Measurements from ENCODE around the gene CLDN17. TPM values are rescaled to one million over a fixed set of nuclear protein-coding genes. Genes with fewer than 3 reads are reported as not detected.

CLDN17 gene
- total RNA-seq, result not detected

GRCh38 chr21:30166705-30167104, at the start of gene CLDN17:
Gene CLDN17, minus strand, starts transcription at chr21:30166805. Its CDS starts 188 bp downstream, at chr21:30166617.
- ATAC-seq (ENCODE audit: low FRiP score in 2 of 2) (no peak), DNase-seq (no peak)
- WGBS, 2 donors, result 69 to 77% methylated on average over 1 of the region's 1 CpG
- H3K4me3 ChIP-seq, result no peak within 1 kb of the TSS
- no peak within 1 kb of the TSS for H3K27ac ChIP-seq
- no peaks in the 10 kb centered on the region for H3K36me3 ChIP-seq
- H3K4me1 ChIP-seq, result no peaks in the 10 kb centered on the region
- no peaks in the 10 kb centered on the region for H3K9me3 ChIP-seq
- TF ChIP-seq EP300 (IDR thresholded peaks at IDR 0.05), result no peak
- TF ChIP-seq POLR2A (IDR thresholded peaks at IDR 0.05), result no peak
- TF ChIP-seq, protein P1, sequence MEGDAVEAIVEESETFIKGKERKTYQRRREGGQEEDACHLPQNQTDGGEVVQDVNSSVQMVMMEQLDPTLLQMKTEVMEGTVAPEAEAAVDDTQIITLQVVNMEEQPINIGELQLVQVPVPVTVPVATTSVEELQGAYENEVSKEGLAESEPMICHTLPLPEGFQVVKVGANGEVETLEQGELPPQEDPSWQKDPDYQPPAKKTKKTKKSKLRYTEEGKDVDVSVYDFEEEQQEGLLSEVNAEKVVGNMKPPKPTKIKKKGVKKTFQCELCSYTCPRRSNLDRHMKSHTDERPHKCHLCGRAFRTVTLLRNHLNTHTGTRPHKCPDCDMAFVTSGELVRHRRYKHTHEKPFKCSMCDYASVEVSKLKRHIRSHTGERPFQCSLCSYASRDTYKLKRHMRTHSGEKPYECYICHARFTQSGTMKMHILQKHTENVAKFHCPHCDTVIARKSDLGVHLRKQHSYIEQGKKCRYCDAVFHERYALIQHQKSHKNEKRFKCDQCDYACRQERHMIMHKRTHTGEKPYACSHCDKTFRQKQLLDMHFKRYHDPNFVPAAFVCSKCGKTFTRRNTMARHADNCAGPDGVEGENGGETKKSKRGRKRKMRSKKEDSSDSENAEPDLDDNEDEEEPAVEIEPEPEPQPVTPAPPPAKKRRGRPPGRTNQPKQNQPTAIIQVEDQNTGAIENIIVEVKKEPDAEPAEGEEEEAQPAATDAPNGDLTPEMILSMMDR (IDR thresholded peaks at IDR 0.05), result no peak
- no peak for TF ChIP-seq POLR2AphosphoS5 (IDR thresholded peaks at IDR 0.05)
- no peaks in the 10 kb centered on the region for H3K27me3 ChIP-seq

GRCh38 chr21:30216041-30216723, 49.6 kb upstream of the CLDN17 start, which contains the start of gene CLDN8:
Gene CLDN8, minus strand, starts transcription at chr21:30216097. Its CDS starts 172 bp downstream, at chr21:30215925.
- H3K9me3 ChIP-seq, result no peaks in the 10 kb centered on the region
- WGBS, 2 donors, result 61 to 62% methylated on average over 5 of the region's 5 CpGs
- no peak for ATAC-seq (ENCODE audit: low FRiP score in 2 of 2)
- no peaks in the 10 kb centered on the region for H3K27me3 ChIP-seq
- peak in 1 of 2 donors; percentile 25 for DNase-seq
- TF ChIP-seq, protein P1 (IDR thresholded peaks at IDR 0.05), result no peak
- TF ChIP-seq EP300 (IDR thresholded peaks at IDR 0.05) (no peak), POLR2AphosphoS5 (IDR thresholded peaks at IDR 0.05) (no peak), POLR2A (IDR thresholded peaks at IDR 0.05) (no peak)
- no peaks in the 10 kb centered on the region for H3K4me1 ChIP-seq
- H3K36me3 ChIP-seq, result no peaks in the 10 kb centered on the region
- no peak within 1 kb of the TSS for H3K4me3 ChIP-seq
- H3K27ac ChIP-seq, result no peak within 1 kb of the TSS

DNA sequence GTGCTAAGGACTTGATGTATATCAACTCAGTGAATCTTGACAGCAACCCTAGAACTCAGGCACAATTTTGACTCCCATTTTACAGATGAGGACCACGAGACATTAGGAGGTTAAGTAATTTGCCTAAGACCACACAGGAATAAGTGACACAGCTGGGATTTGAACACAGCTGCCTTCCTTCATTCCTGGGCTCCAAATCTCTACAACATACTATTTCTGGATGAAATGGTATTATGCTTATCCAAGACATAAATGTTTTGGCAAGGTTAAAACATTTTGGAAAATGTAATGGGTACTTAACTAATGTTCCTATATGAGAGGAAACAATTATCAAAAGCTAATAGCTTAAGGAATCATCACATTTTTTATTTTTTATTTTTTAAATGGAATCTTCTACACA, 44.5 kb upstream of the CLDN17 start:
- DNase-seq, result no peak
- WGBS, 2 donors, result 67 to 69% methylated on average over 1 of the region's 1 CpG
- Histone ChIP-seq H3K27me3 (no peaks in the 10 kb centered on the region), H3K27ac (no peak overlapping the region), H3K9me3 (no peaks in the 10 kb centered on the region), H3K4me3 (no peak overlapping the region), H3K4me1 (no peaks in the 10 kb centered on the region), H3K36me3 (no peaks in the 10 kb centered on the region)
- TF ChIP-seq EP300 (IDR thresholded peaks at IDR 0.05) (no peak), POLR2A (IDR thresholded peaks at IDR 0.05) (no peak), POLR2AphosphoS5 (IDR thresholded peaks at IDR 0.05) (no peak)
- TF ChIP-seq, protein P1 (IDR thresholded peaks at IDR 0.05), result no peak
- ATAC-seq (ENCODE audit: low FRiP score in 2 of 2), result no peak

GRCh38 chr21:30209601-30210000, 43.0 kb upstream of the CLDN17 start:
- TF ChIP-seq POLR2AphosphoS5 (IDR thresholded peaks at IDR 0.05) (no peak), POLR2A (IDR thresholded peaks at IDR 0.05) (no peak), EP300 (IDR thresholded peaks at IDR 0.05) (no peak)
- TF ChIP-seq, protein P1 (IDR thresholded peaks at IDR 0.05), result no peak
- no peak for DNase-seq
- WGBS, 2 donors, result 51 to 74% methylated on average over 5 of the region's 5 CpGs

DNA sequence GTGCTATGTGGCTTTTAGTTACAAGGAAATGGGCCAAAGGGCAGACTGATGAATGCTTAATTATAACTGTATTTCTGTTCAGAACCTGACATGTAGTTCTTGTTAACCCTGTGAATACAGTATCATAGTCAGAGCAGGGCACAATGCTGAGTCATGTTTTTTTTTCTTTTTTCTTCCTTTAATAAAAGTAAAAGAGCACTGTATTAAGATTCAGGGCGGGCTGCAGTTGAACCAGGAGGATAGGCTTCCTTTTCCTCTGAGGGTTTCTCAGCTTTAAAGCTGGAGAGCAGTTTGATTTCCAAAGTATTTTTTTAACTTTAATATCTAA, 40.6 kb upstream of the CLDN17 start:
- DNase-seq (no peak), ATAC-seq (ENCODE audit: low FRiP score in 2 of 2) (no peak)
- Histone ChIP-seq H3K4me1 (no peaks in the 10 kb centered on the region), H3K27me3 (no peaks in the 10 kb centered on the region), H3K9me3 (no peaks in the 10 kb centered on the region), H3K27ac (no peak overlapping the region), H3K4me3 (no peak overlapping the region), H3K36me3 (no peaks in the 10 kb centered on the region)
- TF ChIP-seq, protein P1 (IDR thresholded peaks at IDR 0.05), result no peak
- no peak for TF ChIP-seq POLR2AphosphoS5 (IDR thresholded peaks at IDR 0.05)
- WGBS, 2 donors, result 75 to 77% methylated on average over 1 of the region's 1 CpG

More at GRCh38 chr21:30209601-30210000, 43.0 kb upstream of the CLDN17 start:
- H3K4me1 ChIP-seq, result no peaks in the 10 kb centered on the region
- no peaks in the 10 kb centered on the region for H3K27me3 ChIP-seq
- H3K9me3 ChIP-seq, result no peaks in the 10 kb centered on the region
- no peak overlapping the region for H3K4me3 ChIP-seq
- no peaks in the 10 kb centered on the region for H3K36me3 ChIP-seq
- H3K27ac ChIP-seq, result no peak overlapping the region
- ATAC-seq (ENCODE audit: low FRiP score in 2 of 2), result no peak
